HG02588 (cell line): ENCODE data around the gene NRG2.

Source experiments
- ATAC-seq: cut with Tn5 transposase; IDR thresholded peaks from one replicate; pipeline ENCODE4 v1.9.1; 2021; ENCODE audit warnings: mild to moderate bottlenecking, moderate library complexity; ENCODE audit not compliant: unreplicated experiment

Gene NRG2

GRCh38 chr5:139804800-139805397 is 238.2 kb downstream of the NRG2 start:
- ATAC-seq: no peak

DNA sequence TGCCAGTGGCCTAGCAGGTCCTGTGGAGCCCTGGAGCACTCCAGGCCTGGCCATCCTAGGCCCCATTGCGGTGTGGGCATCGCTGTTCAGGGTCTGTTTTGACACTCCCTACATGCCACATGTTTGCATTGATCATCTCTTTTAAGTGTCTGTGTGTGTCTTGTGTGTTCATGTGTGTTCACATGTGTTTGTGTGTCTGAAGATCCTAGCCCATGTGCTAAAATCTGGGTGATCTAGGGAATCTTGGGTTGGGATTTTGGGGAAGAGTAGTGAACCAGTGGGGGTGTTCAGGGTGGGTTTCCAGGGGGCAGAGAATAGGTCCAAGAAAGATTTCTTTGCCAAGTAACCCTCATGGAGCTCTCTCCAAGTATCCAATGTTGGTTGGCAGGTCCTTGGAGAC is 239.1 kb downstream of the NRG2 start:
- no peak for ATAC-seq

- no peak for ATAC-seq
Measured at GRCh38 chr5:139799359-139799758, 243.7 kb downstream of the NRG2 start.

DNA sequence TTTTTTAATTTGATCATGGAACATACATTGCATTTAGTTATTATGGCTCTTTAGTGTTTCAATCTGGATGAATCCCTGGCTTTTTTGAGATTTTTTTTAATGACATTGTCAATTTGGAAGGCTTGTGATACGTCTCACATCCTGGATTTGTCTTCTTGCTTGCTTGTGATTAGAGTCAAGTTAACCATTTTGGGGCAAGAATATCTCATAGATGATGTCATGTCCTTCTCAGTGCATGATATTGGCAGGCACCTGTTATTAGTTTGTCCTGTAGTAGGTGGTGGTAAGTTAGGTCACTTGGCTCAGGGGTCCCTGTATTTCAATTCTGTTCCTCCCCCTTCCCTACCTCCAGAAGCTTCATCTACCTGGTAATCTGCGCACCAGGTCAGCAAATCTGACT is 244.2 kb downstream of the NRG2 start:
- no peak for ATAC-seq

GRCh38 chr5:139797856-139798510 is 245.1 kb downstream of the NRG2 start:
- ATAC-seq: no peak

DNA sequence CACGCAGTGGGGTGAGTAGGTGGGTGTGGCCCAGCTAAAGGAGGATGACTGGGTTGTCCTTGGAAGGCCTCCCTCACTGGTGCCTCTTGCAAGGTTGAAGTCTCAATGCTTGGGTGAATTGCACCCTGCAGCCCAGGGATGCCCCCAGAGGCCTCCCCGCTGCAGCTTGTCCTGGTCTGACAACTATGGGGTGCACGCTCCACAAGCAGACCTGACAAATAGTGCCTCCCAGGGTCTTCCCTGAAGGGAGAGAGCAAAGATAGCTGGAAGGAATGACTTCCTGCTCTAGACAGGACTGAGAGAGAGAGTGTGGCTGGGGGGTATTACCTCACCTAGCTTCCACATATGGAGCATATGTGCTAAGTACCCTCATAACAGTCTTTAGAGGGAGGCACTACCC is 245.8 kb downstream of the NRG2 start:
- no peak for ATAC-seq
